ENCODE results near the gene NANOS1. TPM values are rescaled to one million over a fixed set of nuclear protein-coding genes. Genes with fewer than 3 reads are reported as not detected.

NANOS1 gene
- total and polyA plus RNA-seq, 10 donors: 0.09 to 0.86 (median 0.40) TPM

DNA sequence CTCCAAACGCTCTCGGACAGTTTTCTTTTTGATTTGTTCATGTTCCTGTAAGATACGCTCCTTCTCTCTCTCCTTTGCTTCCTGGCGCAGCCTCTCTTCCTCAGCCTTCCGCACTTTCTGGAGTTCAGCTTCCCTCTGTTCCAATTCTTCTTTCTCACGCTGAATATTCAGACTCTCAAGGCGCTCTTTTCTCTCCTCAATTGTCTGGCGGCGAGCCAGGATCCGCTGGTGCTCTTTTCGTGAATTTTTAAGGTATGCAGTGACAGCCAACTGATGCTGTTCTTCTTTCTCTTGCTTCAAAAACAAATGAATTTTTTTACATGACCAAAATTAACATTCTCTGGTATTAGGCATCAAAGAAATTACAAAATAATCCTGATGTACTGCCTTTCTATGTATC, 28.5 kb downstream of the NANOS1 start:
- intact Hi-C loops (cut with DNase I; ENCODE audit: low total_unique reads): no loop called here
- 92 to 95% (median 94%) methylated on average over 11 of the region's 11 CpGs for WGBS, 5 donors
- Histone ChIP-seq H3K27me3 (replicated peaks in 1 of 7) (no peaks in the 10 kb centered on the region), H3K4me1 (peaks cover 0 to 19% (median 7%) of the 10 kb centered on the region in 6 donors), H3K9me3 (no peaks in the 10 kb centered on the region), H3K4me3 (no peak overlapping the region), H3K36me3 (peaks cover 5 to 100% (median 94%) of the 10 kb centered on the region in 6 donors), H3K27ac (no peak overlapping the region)
- TF ChIP-seq POLR2AphosphoS5 (IDR thresholded peaks at IDR 0.05) (no peak), POLR2A (IDR thresholded peaks at IDR 0.05) (no peak)
- TF ChIP-seq, protein P1, sequence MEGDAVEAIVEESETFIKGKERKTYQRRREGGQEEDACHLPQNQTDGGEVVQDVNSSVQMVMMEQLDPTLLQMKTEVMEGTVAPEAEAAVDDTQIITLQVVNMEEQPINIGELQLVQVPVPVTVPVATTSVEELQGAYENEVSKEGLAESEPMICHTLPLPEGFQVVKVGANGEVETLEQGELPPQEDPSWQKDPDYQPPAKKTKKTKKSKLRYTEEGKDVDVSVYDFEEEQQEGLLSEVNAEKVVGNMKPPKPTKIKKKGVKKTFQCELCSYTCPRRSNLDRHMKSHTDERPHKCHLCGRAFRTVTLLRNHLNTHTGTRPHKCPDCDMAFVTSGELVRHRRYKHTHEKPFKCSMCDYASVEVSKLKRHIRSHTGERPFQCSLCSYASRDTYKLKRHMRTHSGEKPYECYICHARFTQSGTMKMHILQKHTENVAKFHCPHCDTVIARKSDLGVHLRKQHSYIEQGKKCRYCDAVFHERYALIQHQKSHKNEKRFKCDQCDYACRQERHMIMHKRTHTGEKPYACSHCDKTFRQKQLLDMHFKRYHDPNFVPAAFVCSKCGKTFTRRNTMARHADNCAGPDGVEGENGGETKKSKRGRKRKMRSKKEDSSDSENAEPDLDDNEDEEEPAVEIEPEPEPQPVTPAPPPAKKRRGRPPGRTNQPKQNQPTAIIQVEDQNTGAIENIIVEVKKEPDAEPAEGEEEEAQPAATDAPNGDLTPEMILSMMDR (IDR thresholded peaks at IDR 0.05 in 8 of 11, conservative IDR thresholded peaks at IDR 0.05 in 3 of 11): no peak
- no peak for DNase-seq

DNA sequence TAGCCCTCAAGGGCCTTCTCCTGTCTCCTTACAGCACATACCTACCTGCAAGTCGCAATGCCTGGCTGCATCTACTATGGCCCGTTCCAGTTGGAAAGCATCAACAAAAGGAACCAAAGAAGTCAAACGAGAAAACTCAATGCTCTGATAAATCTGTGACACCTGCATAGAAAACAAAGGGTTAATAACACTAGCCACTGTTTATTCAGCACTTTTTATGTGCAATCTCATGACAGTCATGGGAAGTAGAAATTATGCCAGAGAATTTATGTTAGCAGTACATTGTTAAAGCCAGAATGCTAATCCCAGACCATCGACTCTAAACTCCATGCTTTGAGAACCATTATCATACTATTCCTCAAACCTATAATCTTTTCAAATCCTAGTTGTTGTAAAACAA, 30.0 kb downstream of the NANOS1 start:
- Histone ChIP-seq H3K9me3 (no peaks in the 10 kb centered on the region), H3K27me3 (replicated peaks in 1 of 7) (no peaks in the 10 kb centered on the region), H3K27ac (no peak overlapping the region), H3K4me1 (peaks cover 0 to 19% (median 7%) of the 10 kb centered on the region in 6 donors), H3K36me3 (peaks cover 7 to 100% (median 94%) of the 10 kb centered on the region in 6 donors), H3K4me3 (no peak overlapping the region)
- intact Hi-C loops (cut with DNase I; ENCODE audit: low total_unique reads): no loop called here
- 83 to 92% (median 89%) methylated on average over 4 of the region's 4 CpGs for WGBS, 5 donors
- TF ChIP-seq, protein P1 (IDR thresholded peaks at IDR 0.05 in 8 of 11, conservative IDR thresholded peaks at IDR 0.05 in 3 of 11): no peak
- no peak for TF ChIP-seq POLR2A (IDR thresholded peaks at IDR 0.05)
- TF ChIP-seq POLR2AphosphoS5 (IDR thresholded peaks at IDR 0.05): no peak
- DNase-seq: no peak

DNA sequence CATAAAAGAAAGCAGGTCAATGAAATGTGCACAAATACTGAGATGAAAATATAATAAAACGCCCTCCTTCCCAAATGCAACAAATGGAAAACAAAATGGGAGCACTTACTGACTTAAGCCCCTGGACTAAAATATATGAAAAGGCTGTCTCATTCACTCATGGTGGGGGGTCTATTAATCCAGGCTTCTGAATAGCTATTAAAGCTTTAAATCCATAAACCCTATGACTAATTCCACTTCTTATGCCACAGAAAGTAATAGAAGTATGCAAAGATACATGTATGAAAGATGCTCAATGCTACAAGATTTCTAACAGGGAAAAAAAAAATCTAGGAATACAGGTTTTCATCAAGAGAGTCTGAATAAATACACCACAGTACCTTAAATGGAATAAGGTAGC, 30.6 kb downstream of the NANOS1 start:
- intact Hi-C loops (cut with DNase I; ENCODE audit: low total_unique reads): no loop called here
- H3K9me3 ChIP-seq: no peaks in the 10 kb centered on the region
- no peak overlapping the region for H3K4me3 ChIP-seq
- no peak overlapping the region for H3K27ac ChIP-seq
- H3K36me3 ChIP-seq: peaks cover 7 to 100% (median 94%) of the 10 kb centered on the region in 6 donors
- H3K27me3 ChIP-seq (replicated peaks in 1 of 7): no peaks in the 10 kb centered on the region
- peaks cover 0 to 19% (median 7%) of the 10 kb centered on the region in 6 donors for H3K4me1 ChIP-seq
- WGBS, 5 donors: 89 to 100% (median 93%) methylated on average over 1 of the region's 1 CpG
- no peak for DNase-seq
- TF ChIP-seq POLR2A (IDR thresholded peaks at IDR 0.05) (no peak), POLR2AphosphoS5 (IDR thresholded peaks at IDR 0.05) (no peak)
- TF ChIP-seq, protein P1 (IDR thresholded peaks at IDR 0.05 in 8 of 11, conservative IDR thresholded peaks at IDR 0.05 in 3 of 11): no peak

DNA sequence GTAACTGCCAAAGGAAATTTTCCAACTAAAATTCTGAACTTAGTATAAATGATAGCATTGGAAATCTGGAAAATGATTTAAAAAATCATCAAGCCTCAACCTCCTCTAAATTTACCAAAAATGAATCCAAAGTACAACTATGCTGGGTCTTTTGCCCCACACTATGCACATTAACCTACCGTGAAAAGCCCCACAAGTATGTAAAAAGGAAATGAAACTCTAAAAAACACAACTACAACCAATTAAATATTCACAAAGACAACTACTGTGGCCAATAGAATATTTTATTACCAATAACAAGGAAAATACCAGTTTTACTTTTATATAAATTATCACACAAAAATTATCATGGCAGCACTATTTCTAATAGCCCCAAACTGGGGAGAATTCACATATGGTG, 31.8 kb downstream of the NANOS1 start:
- Histone ChIP-seq H3K36me3 (peaks cover 7 to 100% (median 94%) of the 10 kb centered on the region in 6 donors), H3K4me3 (no peak overlapping the region), H3K27me3 (replicated peaks in 1 of 7) (no peaks in the 10 kb centered on the region), H3K27ac (no peak overlapping the region), H3K4me1 (peaks cover 0 to 19% (median 7%) of the 10 kb centered on the region in 6 donors), H3K9me3 (no peaks in the 10 kb centered on the region)
- 42 to 64% (median 61%) methylated on average over 1 of the region's 1 CpG for WGBS, 5 donors
- DNase-seq: no peak
- TF ChIP-seq POLR2AphosphoS5 (IDR thresholded peaks at IDR 0.05): no peak
- TF ChIP-seq, protein P1 (IDR thresholded peaks at IDR 0.05 in 8 of 11, conservative IDR thresholded peaks at IDR 0.05 in 3 of 11): no peak
- no peak for TF ChIP-seq POLR2A (IDR thresholded peaks at IDR 0.05)
- intact Hi-C loops (cut with DNase I; ENCODE audit: low total_unique reads): no loop called here

Measured in spleen (tissue), 11 donors.